ENCODE results near the gene MAP3K15. TPM values are rescaled to one million over a fixed set of nuclear protein-coding genes. Genes with fewer than 3 reads are reported as not detected.

MAP3K15 gene
- total RNA-seq, 6 experiments from 2014 or later = 0.09 to 0.29 (median 0.23) TPM

- Mint-ChIP-seq H3K4me1 (ENCODE audit: low read depth) (no peaks in the 10 kb centered on the region; the same call in 1 of the 2 replicates), H3K27me3 (ENCODE audit: insufficient read depth) (no peaks in the 10 kb centered on the region), H3K9me3 (no peaks in the 10 kb centered on the region), H3K36me3 (ENCODE audit: low read depth) (peaks cover 10% of the 10 kb centered on the region; the same call in 1 of the 2 replicates), H3K4me3 (no peak overlapping the region), H3K27ac (no peak overlapping the region)
- peak; percentile 54 for DNase-seq
- peak; percentile 81 for TF ChIP-seq CTCF (IDR thresholded peaks at IDR 0.05)
These were observed 29.5 kb upstream of the MAP3K15 start for GRCh38 chrX:19544693-19545305.

- Mint-ChIP-seq H3K4me3 (no peak overlapping the region), H3K4me1 (ENCODE audit: low read depth) (no peaks in the 10 kb centered on the region; the same call in 1 of the 2 replicates), H3K36me3 (ENCODE audit: low read depth) (peaks cover 10% of the 10 kb centered on the region; the same call in 1 of the 2 replicates), H3K27me3 (ENCODE audit: insufficient read depth) (no peaks in the 10 kb centered on the region), H3K27ac (no peak overlapping the region), H3K9me3 (no peaks in the 10 kb centered on the region)
- no peak for DNase-seq
- TF ChIP-seq CTCF (IDR thresholded peaks at IDR 0.05) = no peak
These were observed 28.7 kb upstream of the MAP3K15 start for GRCh38 chrX:19543951-19544381.

GRCh38 chrX:19543020-19543715, 27.9 kb upstream of the MAP3K15 start:
- Mint-ChIP-seq H3K36me3 (ENCODE audit: low read depth) (peaks cover 2% of the 10 kb centered on the region; the same call in 1 of the 2 replicates), H3K27me3 (ENCODE audit: insufficient read depth) (no peaks in the 10 kb centered on the region), H3K4me3 (no peak overlapping the region), H3K27ac (no peak overlapping the region; the same call in 1 of the 2 replicates), H3K4me1 (ENCODE audit: low read depth) (no peaks in the 10 kb centered on the region; the same call in 1 of the 2 replicates), H3K9me3 (no peaks in the 10 kb centered on the region)
- TF ChIP-seq CTCF (IDR thresholded peaks at IDR 0.05) = no peak
- DNase-seq = no peak

- no peaks in the 10 kb centered on the region for H3K9me3 Mint-ChIP-seq
- no peak for DNase-seq
- H3K4me3 Mint-ChIP-seq = no peak overlapping the region
- no peak for TF ChIP-seq CTCF (IDR thresholded peaks at IDR 0.05)
- no peak overlapping the region for H3K27ac Mint-ChIP-seq
- no peaks in the 10 kb centered on the region for H3K27me3 Mint-ChIP-seq (ENCODE audit: insufficient read depth)
- H3K4me1 Mint-ChIP-seq (ENCODE audit: low read depth) = no peaks in the 10 kb centered on the region; the same call in 1 of the 2 replicates
- H3K36me3 Mint-ChIP-seq (ENCODE audit: low read depth) = no peaks in the 10 kb centered on the region; the same call in 1 of the 2 replicates
These were observed 26.6 kb upstream of the MAP3K15 start for GRCh38 chrX:19541931-19542330.

GRCh38 chrX:19541196-19541595, 25.9 kb upstream of the MAP3K15 start:
- TF ChIP-seq CTCF (IDR thresholded peaks at IDR 0.05) = no peak
- H3K27me3 Mint-ChIP-seq (ENCODE audit: insufficient read depth) = no peaks in the 10 kb centered on the region
- no peaks in the 10 kb centered on the region; the same call in 1 of the 2 replicates for H3K4me1 Mint-ChIP-seq (ENCODE audit: low read depth)
- DNase-seq = no peak
- no peak overlapping the region for H3K27ac Mint-ChIP-seq
- no peaks in the 10 kb centered on the region for H3K9me3 Mint-ChIP-seq
- H3K36me3 Mint-ChIP-seq (ENCODE audit: low read depth) = no peaks in the 10 kb centered on the region; the same call in 1 of the 2 replicates
- H3K4me3 Mint-ChIP-seq = no peak overlapping the region
